NCI-H2107 treated with DMSO at 0.1 percent for 48 hours (cell line): ENCODE data around the gene TDRD12.
"Not testable (repeated sequence)": the region's sequence is repeated elsewhere in the genome, so short reads cannot be mapped to it uniquely, and the experiment has no call there.

Experiments
- DNase-seq: peaks from one replicate; lab custom pipeline; 2025; ENCODE audit not compliant: unreplicated experiment; lab: John Stamatoyannopoulos, UW

The TDRD12 gene

GRCh38 chr19:32746631-32747196, 27.1 kb downstream of the TDRD12 start:
- peak; percentile 45 for DNase-seq

GRCh38 chr19:32748497-32748896, 28.9 kb downstream of the TDRD12 start:
- DNase-seq = peak; percentile 55

GRCh38 chr19:32748948-32749347, 29.4 kb downstream of the TDRD12 start:
- DNase-seq = no peak

GRCh38 chr19:32749361-32749760, 29.8 kb downstream of the TDRD12 start:
- DNase-seq = no peak

- DNase-seq = no peak
Measured at GRCh38 chr19:32750441-32751055, 31.0 kb downstream of the TDRD12 start.

- DNase-seq = no peak
Measured at GRCh38 chr19:32751066-32751465, 31.5 kb downstream of the TDRD12 start.

GRCh38 chr19:32757189-32757588, 37.6 kb downstream of the TDRD12 start:
- no peak for DNase-seq

- DNase-seq = not testable (repeated sequence)
Measured at GRCh38 chr19:32765365-32765764, 45.8 kb downstream of the TDRD12 start.

- DNase-seq = no peak
Measured at GRCh38 chr19:32767951-32768679, 48.5 kb downstream of the TDRD12 start.

GRCh38 chr19:32771596-32771995, 52.0 kb downstream of the TDRD12 start:
- DNase-seq = no peak

- DNase-seq = no peak
Measured at GRCh38 chr19:32773126-32773525, 53.6 kb downstream of the TDRD12 start.

GRCh38 chr19:32779082-32779481, 59.5 kb downstream of the TDRD12 start:
- DNase-seq = no peak

GRCh38 chr19:32781280-32781679, 61.7 kb downstream of the TDRD12 start:
- no peak for DNase-seq

GRCh38 chr19:32782089-32782488, 62.5 kb downstream of the TDRD12 start:
- not testable (repeated sequence) for DNase-seq

- not testable (repeated sequence) for DNase-seq
Measured at GRCh38 chr19:32787161-32787813, 67.7 kb downstream of the TDRD12 start.

- not testable (repeated sequence) for DNase-seq
Measured at GRCh38 chr19:32787895-32788294, 68.3 kb downstream of the TDRD12 start.

GRCh38 chr19:32789429-32789828, 69.9 kb downstream of the TDRD12 start:
- DNase-seq = no peak

GRCh38 chr19:32798201-32798600, 78.6 kb downstream of the TDRD12 start:
- peak; percentile 72 for DNase-seq

GRCh38 chr19:32800191-32800590, 80.6 kb downstream of the TDRD12 start:
- DNase-seq = no peak

GRCh38 chr19:32800754-32801153, 81.2 kb downstream of the TDRD12 start:
- DNase-seq = no peak

GRCh38 chr19:32802840-32803239, 83.3 kb downstream of the TDRD12 start:
- DNase-seq = no peak

- DNase-seq = no peak
Measured at GRCh38 chr19:32808236-32808635, 88.7 kb downstream of the TDRD12 start.
